SU-DHL-6 (cell line): ENCODE data around the gene GATM.

Experiments used
- H2AFZ ChIP-seq: fragments of 200-600 bp; sonication (generic); 2 replicates; pipeline ENCODE4 v1.6.1; 2014; ENCODE audit warnings: low read depth, mild to moderate bottlenecking, moderate library complexity, mixed read lengths, antibody characterized with exemption, low read length; ENCODE audit not compliant: severe bottlenecking
- H3F3A ChIP-seq: fragments of 200-600 bp; shearing (Covaris generic); 2 replicates; pipeline ENCODE4 v1.6.0; 2016; ENCODE audit warnings: antibody characterized with exemption, mild to moderate bottlenecking; ENCODE audit not compliant: insufficient read depth
- H3K27ac ChIP-seq: fragments of 200-600 bp; sonication (generic); 2 replicates; pipeline ENCODE4 v1.5.1; 2016; ENCODE audit warnings: low read depth, mild to moderate bottlenecking, low read length, moderate library complexity, mixed read lengths
- H3K27me3 ChIP-seq: fragments of 200-600 bp; sonication (generic), shearing (Covaris generic); 2 replicates; pipeline ENCODE4 v1.6.0; 2014; ENCODE audit warnings: mild to moderate bottlenecking, low read length
- H3K36me3 ChIP-seq: fragments of 200-600 bp; sonication (generic); 2 replicates; pipeline ENCODE4 v1.6.1; 2014; ENCODE audit warnings: mild to moderate bottlenecking, low read length, mixed read lengths
- H3K4me2 ChIP-seq: fragments of 300-600, 200-600 bp; shearing (Covaris generic), sonication (generic); 2 replicates; pipeline ENCODE4 v1.6.0; 2014; ENCODE audit warnings: low read length, low read depth, mild to moderate bottlenecking; ENCODE audit not compliant: poor library complexity, severe bottlenecking
- H3K4me3 ChIP-seq: fragments of 200-600 bp; sonication (generic); 2 replicates; pipeline ENCODE4 v1.5.1; 2014; ENCODE audit warnings: antibody characterized with exemption, low read length, mild to moderate bottlenecking, mixed read lengths; ENCODE audit not compliant: insufficient read depth, poor library complexity, severe bottlenecking
- H3K79me2 ChIP-seq: fragments of 200-600 bp; sonication (generic); 2 replicates; pipeline ENCODE4 v1.6.1; 2014; ENCODE audit warnings: mild to moderate bottlenecking, low read length, moderate library complexity; ENCODE audit not compliant: insufficient read depth
- H3K9ac ChIP-seq: fragments of 200-600 bp; sonication (generic); 2 replicates; pipeline ENCODE4 v1.7.0; 2014; ENCODE audit warnings: mild to moderate bottlenecking, low read length
- H3K9me2 ChIP-seq: fragments of 200-600 bp; sonication (generic); replicated peaks from 2 replicates; pipeline ENCODE4 v1.6.1; 2014; ENCODE audit warnings: low read length; ENCODE audit not compliant: insufficient read depth
- H3K9me3 ChIP-seq: fragments of 200-600 bp; sonication (generic); 2 replicates; pipeline ENCODE4 v1.6.1; 2014; ENCODE audit warnings: low read length, mixed read lengths; ENCODE audit not compliant: insufficient read depth
- H4K20me1 ChIP-seq: fragments of 200-600 bp; sonication (generic); 2 replicates; pipeline ENCODE4 v1.6.1; 2014; ENCODE audit warnings: low read depth, mild to moderate bottlenecking, antibody characterized with exemption, low read length, moderate library complexity, mixed read lengths
- CTCF ChIP-seq: fragments of 200-600 bp; sonication (generic); IDR thresholded peaks from one replicate; pipeline ENCODE4 v1.5.1; 2017; ENCODE audit warnings: antibody characterized with exemption, mild to moderate bottlenecking, low read length, moderate library complexity; ENCODE audit not compliant: insufficient read depth, poor library complexity, severe bottlenecking
- EZH2phosphoT487 ChIP-seq: fragments of 200-600 bp; sonication (generic), shearing (Covaris generic); conservative IDR thresholded peaks from 2 replicates; pipeline ENCODE4 v1.6.1; 2018; ENCODE audit warnings: mild to moderate bottlenecking, antibody characterized with exemption, low read length, moderate library complexity, mixed read lengths

Gene GATM

GRCh38 chr15:45361878-45362277, 16.5 kb downstream of the GATM start:
- H3K36me3 ChIP-seq, result no peaks in the 10 kb centered on the region

GRCh38 chr15:45355860-45356259, 22.5 kb downstream of the GATM start:
- no peak for TF ChIP-seq CTCF
- TF ChIP-seq EZH2phosphoT487, result no peak
- no peak overlapping the region for H2AFZ ChIP-seq
- H3K79me2 ChIP-seq, result no peaks in the 10 kb centered on the region
- H3K9ac ChIP-seq, result no peak overlapping the region
- H3K4me3 ChIP-seq, result no peak overlapping the region
- H3K27me3 ChIP-seq, result no peaks in the 10 kb centered on the region
- no peak overlapping the region for H3K27ac ChIP-seq
- H3F3A ChIP-seq, result no peaks in the 10 kb centered on the region
- H4K20me1 ChIP-seq, result no peaks in the 10 kb centered on the region
- H3K36me3 ChIP-seq, result no peaks in the 10 kb centered on the region
- H3K9me3 ChIP-seq, result no peaks in the 10 kb centered on the region
- no peaks in the 10 kb centered on the region for H3K9me2 ChIP-seq
- no peak overlapping the region for H3K4me2 ChIP-seq

More at GRCh38 chr15:45361878-45362277, 16.5 kb downstream of the GATM start:
- H3K27ac ChIP-seq, result no peak overlapping the region
- no peaks in the 10 kb centered on the region for H3K27me3 ChIP-seq
- no peak overlapping the region for H3K4me2 ChIP-seq
- TF ChIP-seq EZH2phosphoT487, result no peak
- TF ChIP-seq CTCF, result no peak
- H3K9ac ChIP-seq, result no peak overlapping the region
- H4K20me1 ChIP-seq, result no peaks in the 10 kb centered on the region
- no peak overlapping the region for H2AFZ ChIP-seq
- H3K79me2 ChIP-seq, result no peaks in the 10 kb centered on the region
- no peaks in the 10 kb centered on the region for H3K9me2 ChIP-seq
- no peaks in the 10 kb centered on the region for H3K9me3 ChIP-seq
- H3K4me3 ChIP-seq, result no peak overlapping the region
- H3F3A ChIP-seq, result no peaks in the 10 kb centered on the region

DNA sequence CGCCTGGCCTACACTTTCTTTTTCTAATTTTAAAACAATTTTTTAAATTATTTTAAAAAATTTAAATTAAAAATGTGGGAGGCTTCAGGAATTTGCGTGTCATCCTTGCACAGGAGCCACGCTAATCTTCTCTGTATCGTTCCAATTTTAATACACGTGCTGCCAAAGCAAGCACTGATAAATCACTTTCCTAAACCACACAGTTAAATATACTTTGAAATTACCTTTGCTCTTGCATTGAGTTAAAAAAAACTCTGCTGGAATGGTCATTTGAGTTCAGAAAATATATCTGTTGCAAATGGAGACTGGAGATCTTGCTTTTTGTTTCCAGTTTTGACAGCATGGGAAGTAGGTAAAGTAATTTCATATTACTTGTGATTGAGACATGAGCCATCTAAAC, 23.6 kb downstream of the GATM start:
- Histone ChIP-seq H3F3A (no peaks in the 10 kb centered on the region), H3K9me3 (no peaks in the 10 kb centered on the region), H3K9me2 (no peaks in the 10 kb centered on the region), H2AFZ (no peak overlapping the region), H3K4me2 (no peak overlapping the region), H3K4me3 (no peak overlapping the region), H3K27ac (no peak overlapping the region), H4K20me1 (no peaks in the 10 kb centered on the region), H3K9ac (no peak overlapping the region), H3K27me3 (no peaks in the 10 kb centered on the region), H3K79me2 (no peaks in the 10 kb centered on the region), H3K36me3 (no peaks in the 10 kb centered on the region)
- TF ChIP-seq CTCF (no peak), EZH2phosphoT487 (no peak)
